Measurements from ENCODE around the gene MYADM.

DNA sequence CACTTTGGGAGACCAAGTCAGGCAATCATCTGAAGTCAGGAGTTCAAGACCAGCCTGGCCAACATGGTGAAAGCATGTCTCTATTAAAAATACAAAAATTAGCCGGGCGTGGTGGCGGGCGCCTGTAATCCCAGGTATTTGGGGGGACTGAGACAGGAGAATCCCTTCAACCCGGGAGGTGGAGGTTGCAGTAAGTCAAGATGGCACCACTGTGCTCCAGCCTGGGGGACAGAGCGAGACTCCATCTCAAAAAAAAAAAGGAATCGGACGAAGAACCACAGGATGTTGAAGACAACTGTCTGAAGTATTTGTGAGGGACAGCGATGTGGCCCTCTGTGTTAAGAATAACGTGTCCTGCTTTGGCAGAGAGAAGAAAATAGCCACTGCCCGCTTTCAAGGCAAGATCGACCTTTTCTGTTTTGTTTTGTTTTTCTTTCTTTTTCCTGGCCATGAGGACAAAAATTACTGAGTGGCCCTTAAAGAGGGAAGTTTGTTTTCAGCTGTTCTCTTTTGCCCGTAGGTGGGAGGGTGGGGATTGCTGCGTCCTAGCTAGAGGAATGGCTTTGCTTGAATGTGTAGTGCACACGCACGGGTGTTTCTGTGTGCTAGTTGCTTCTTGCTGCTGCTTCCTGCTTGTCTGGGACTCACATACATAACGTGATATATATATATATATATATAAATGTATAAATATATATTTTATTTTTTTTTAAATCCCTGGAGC is 8.1 kb downstream of the MYADM start:
- TF ChIP-seq, protein P1, sequence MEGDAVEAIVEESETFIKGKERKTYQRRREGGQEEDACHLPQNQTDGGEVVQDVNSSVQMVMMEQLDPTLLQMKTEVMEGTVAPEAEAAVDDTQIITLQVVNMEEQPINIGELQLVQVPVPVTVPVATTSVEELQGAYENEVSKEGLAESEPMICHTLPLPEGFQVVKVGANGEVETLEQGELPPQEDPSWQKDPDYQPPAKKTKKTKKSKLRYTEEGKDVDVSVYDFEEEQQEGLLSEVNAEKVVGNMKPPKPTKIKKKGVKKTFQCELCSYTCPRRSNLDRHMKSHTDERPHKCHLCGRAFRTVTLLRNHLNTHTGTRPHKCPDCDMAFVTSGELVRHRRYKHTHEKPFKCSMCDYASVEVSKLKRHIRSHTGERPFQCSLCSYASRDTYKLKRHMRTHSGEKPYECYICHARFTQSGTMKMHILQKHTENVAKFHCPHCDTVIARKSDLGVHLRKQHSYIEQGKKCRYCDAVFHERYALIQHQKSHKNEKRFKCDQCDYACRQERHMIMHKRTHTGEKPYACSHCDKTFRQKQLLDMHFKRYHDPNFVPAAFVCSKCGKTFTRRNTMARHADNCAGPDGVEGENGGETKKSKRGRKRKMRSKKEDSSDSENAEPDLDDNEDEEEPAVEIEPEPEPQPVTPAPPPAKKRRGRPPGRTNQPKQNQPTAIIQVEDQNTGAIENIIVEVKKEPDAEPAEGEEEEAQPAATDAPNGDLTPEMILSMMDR (IDR thresholded peaks at IDR 0.05), result no peak
- no peak for TF ChIP-seq POLR2A (IDR thresholded peaks at IDR 0.05)

All from heart left ventricle (tissue), 13 donors.